ENCODE results near the gene RAB12. TPM values are rescaled to one million over a fixed set of nuclear protein-coding genes. Genes with fewer than 3 reads are reported as not detected.
A peak's percentile ranks its signal among the peaks of the same experiment; 100 is the strongest.

RAB12 gene
- total and polyA plus RNA-seq, 5 donors from 2014 or later, result 0.32 to 19.4 (median 0.46) TPM; not detected in 2

- H3K4me3 ChIP-seq (ENCODE audit: low read depth, low read length), result no peak overlapping the region
- Mint-ChIP-seq H3K9me3 (peaks cover 0 to 4% (median 0%) of the 10 kb centered on the region in 7 donors), H3K4me3 (no peak overlapping the region), H3K27ac (no peak overlapping the region), H3K27me3 (peaks cover 16% of the 10 kb centered on the region), H3K4me1 (no peaks in the 10 kb centered on the region), H3K36me3 (no peaks in the 10 kb centered on the region)
- H3K9me3 ChIP-seq (ENCODE audit: control insufficient read depth in 2 of 2, low read length in 2 of 2), result no peaks in the 10 kb centered on the region
- no peaks in the 10 kb centered on the region for H3K4me1 ChIP-seq (ENCODE audit: control insufficient read depth, insufficient read depth, low read length, poor library complexity, severe bottlenecking)
- H3K36me3 ChIP-seq (ENCODE audit: control insufficient read depth, insufficient read depth, low read length), result no peaks in the 10 kb centered on the region
- no peak for DNase-seq
- no peaks in the 10 kb centered on the region for H3K27me3 ChIP-seq (ENCODE audit: control insufficient read depth, insufficient read depth, low read length)
- no peak overlapping the region for H3K27ac ChIP-seq (ENCODE audit: insufficient read depth, low read length, poor library complexity, severe bottlenecking)
- no peak for ATAC-seq (ENCODE audit: low read depth in 2 of 2)
Measured at GRCh38 chr18:8584798-8585197, 24.4 kb upstream of the RAB12 start.

GRCh38 chr18:8586941-8587340, 22.3 kb upstream of the RAB12 start:
- Mint-ChIP-seq H3K9me3 (peaks cover 0 to 5% (median 0%) of the 10 kb centered on the region in 7 donors), H3K4me1 (no peaks in the 10 kb centered on the region), H3K27ac (no peak overlapping the region), H3K4me3 (no peak overlapping the region), H3K36me3 (no peaks in the 10 kb centered on the region), H3K27me3 (peaks cover 20% of the 10 kb centered on the region)
- Histone ChIP-seq H3K4me1 (ENCODE audit: control insufficient read depth, insufficient read depth, low read length, poor library complexity, severe bottlenecking) (no peaks in the 10 kb centered on the region), H3K36me3 (ENCODE audit: control insufficient read depth, insufficient read depth, low read length) (no peaks in the 10 kb centered on the region), H3K27ac (ENCODE audit: insufficient read depth, low read length, poor library complexity, severe bottlenecking) (no peak overlapping the region), H3K9me3 (ENCODE audit: control insufficient read depth in 2 of 2, low read length in 2 of 2) (no peaks in the 10 kb centered on the region), H3K27me3 (ENCODE audit: control insufficient read depth, insufficient read depth, low read length) (no peaks in the 10 kb centered on the region), H3K4me3 (ENCODE audit: low read depth, low read length) (no peak overlapping the region)
- DNase-seq (no peak), ATAC-seq (ENCODE audit: low read depth in 2 of 2) (no peak)

GRCh38 chr18:8595445-8595844, 13.8 kb upstream of the RAB12 start:
- Histone ChIP-seq H3K9me3 (ENCODE audit: control insufficient read depth in 2 of 2, low read length in 2 of 2) (no peaks in the 10 kb centered on the region), H3K36me3 (ENCODE audit: control insufficient read depth, insufficient read depth, low read length) (no peaks in the 10 kb centered on the region), H3K4me1 (ENCODE audit: control insufficient read depth, insufficient read depth, low read length, poor library complexity, severe bottlenecking) (no peaks in the 10 kb centered on the region), H3K27me3 (ENCODE audit: control insufficient read depth, insufficient read depth, low read length) (peaks cover 8% of the 10 kb centered on the region), H3K27ac (ENCODE audit: insufficient read depth, low read length, poor library complexity, severe bottlenecking) (no peak overlapping the region), H3K4me3 (ENCODE audit: low read depth, low read length) (no peak overlapping the region)
- DNase-seq, result no peak
- H3K4me3 Mint-ChIP-seq, result no peak overlapping the region
- peaks cover 22% of the 10 kb centered on the region for H3K27me3 Mint-ChIP-seq
- no peaks in the 10 kb centered on the region for H3K4me1 Mint-ChIP-seq
- no peak overlapping the region for H3K27ac Mint-ChIP-seq
- no peak for ATAC-seq (ENCODE audit: low read depth in 2 of 2)
- no peaks in the 10 kb centered on the region for H3K36me3 Mint-ChIP-seq
- H3K9me3 Mint-ChIP-seq, result peaks cover 0 to 3% (median 0%) of the 10 kb centered on the region in 7 donors

GRCh38 chr18:8601277-8602032, 7.8 kb upstream of the RAB12 start:
- H3K27me3 ChIP-seq (ENCODE audit: control insufficient read depth, insufficient read depth, low read length), result peaks cover 18% of the 10 kb centered on the region
- H3K27ac Mint-ChIP-seq, result peak overlapping the region in 1 of 3 donors; percentile 3
- no peaks in the 10 kb centered on the region for H3K4me1 ChIP-seq (ENCODE audit: control insufficient read depth, insufficient read depth, low read length, poor library complexity, severe bottlenecking)
- peak overlapping the region in 1 of 4 donors; percentile 11 for H3K4me3 Mint-ChIP-seq
- DNase-seq, result no peak
- H3K27me3 Mint-ChIP-seq, result peaks cover 54% of the 10 kb centered on the region
- ATAC-seq (ENCODE audit: low read depth in 2 of 2), result peak in 1 of 2 donors; percentile 43
- no peak overlapping the region for H3K4me3 ChIP-seq (ENCODE audit: low read depth, low read length)
- H3K9me3 Mint-ChIP-seq, result peaks cover 0 to 3% (median 0%) of the 10 kb centered on the region in 7 donors
- no peaks in the 10 kb centered on the region for H3K9me3 ChIP-seq (ENCODE audit: control insufficient read depth in 2 of 2, low read length in 2 of 2)
- no peaks in the 10 kb centered on the region for H3K36me3 Mint-ChIP-seq
- H3K4me1 Mint-ChIP-seq, result peaks cover 5 to 7% (median 7%) of the 10 kb centered on the region in 4 donors
- H3K27ac ChIP-seq (ENCODE audit: insufficient read depth, low read length, poor library complexity, severe bottlenecking), result no peak overlapping the region
- no peaks in the 10 kb centered on the region for H3K36me3 ChIP-seq (ENCODE audit: control insufficient read depth, insufficient read depth, low read length)

- Mint-ChIP-seq H3K36me3 (no peaks in the 10 kb centered on the region), H3K27ac (no peak overlapping the region)
Measured at GRCh38 chr18:8602040-8602439, 7.2 kb upstream of the RAB12 start.

GRCh38 chr18:8602557-8602956, 6.7 kb upstream of the RAB12 start:
- Histone ChIP-seq H3K27me3 (ENCODE audit: control insufficient read depth, insufficient read depth, low read length) (peaks cover 19% of the 10 kb centered on the region), H3K27ac (ENCODE audit: insufficient read depth, low read length, poor library complexity, severe bottlenecking) (no peak overlapping the region), H3K4me1 (ENCODE audit: control insufficient read depth, insufficient read depth, low read length, poor library complexity, severe bottlenecking) (no peaks in the 10 kb centered on the region), H3K4me3 (ENCODE audit: low read depth, low read length) (no peak overlapping the region), H3K9me3 (ENCODE audit: control insufficient read depth in 2 of 2, low read length in 2 of 2) (no peaks in the 10 kb centered on the region), H3K36me3 (ENCODE audit: control insufficient read depth, insufficient read depth, low read length) (no peaks in the 10 kb centered on the region)
- Mint-ChIP-seq H3K36me3 (no peaks in the 10 kb centered on the region), H3K27me3 (peaks cover 60% of the 10 kb centered on the region), H3K27ac (no peak overlapping the region), H3K4me3 (no peak overlapping the region), H3K4me1 (peaks cover 5 to 9% (median 7%) of the 10 kb centered on the region in 4 donors), H3K9me3 (peaks cover 0 to 3% (median 0%) of the 10 kb centered on the region in 7 donors)
- DNase-seq, result no peak
- ATAC-seq (ENCODE audit: low read depth in 2 of 2), result no peak

More at GRCh38 chr18:8602040-8602439, 7.2 kb upstream of the RAB12 start:
- Histone ChIP-seq H3K4me3 (ENCODE audit: low read depth, low read length) (no peak overlapping the region), H3K36me3 (ENCODE audit: control insufficient read depth, insufficient read depth, low read length) (no peaks in the 10 kb centered on the region), H3K9me3 (ENCODE audit: control insufficient read depth in 2 of 2, low read length in 2 of 2) (no peaks in the 10 kb centered on the region), H3K27ac (ENCODE audit: insufficient read depth, low read length, poor library complexity, severe bottlenecking) (no peak overlapping the region), H3K27me3 (ENCODE audit: control insufficient read depth, insufficient read depth, low read length) (peaks cover 18% of the 10 kb centered on the region), H3K4me1 (ENCODE audit: control insufficient read depth, insufficient read depth, low read length, poor library complexity, severe bottlenecking) (no peaks in the 10 kb centered on the region)
- H3K9me3 Mint-ChIP-seq, result peaks cover 0 to 3% (median 0%) of the 10 kb centered on the region in 7 donors
- H3K4me3 Mint-ChIP-seq, result peak overlapping the region in 1 of 4 donors; percentile 11
- peaks cover 5 to 7% (median 7%) of the 10 kb centered on the region in 4 donors for H3K4me1 Mint-ChIP-seq
- ATAC-seq (ENCODE audit: low read depth in 2 of 2), result no peak
- peaks cover 57% of the 10 kb centered on the region for H3K27me3 Mint-ChIP-seq
- DNase-seq, result no peak

- Histone ChIP-seq H3K27me3 (ENCODE audit: control insufficient read depth, insufficient read depth, low read length) (peaks cover 18% of the 10 kb centered on the region), H3K4me1 (ENCODE audit: control insufficient read depth, insufficient read depth, low read length, poor library complexity, severe bottlenecking) (peaks cover 8% of the 10 kb centered on the region), H3K9me3 (ENCODE audit: control insufficient read depth in 2 of 2, low read length in 2 of 2) (no peaks in the 10 kb centered on the region), H3K4me3 (ENCODE audit: low read depth, low read length) (peak overlapping the region; percentile 60), H3K27ac (ENCODE audit: insufficient read depth, low read length, poor library complexity, severe bottlenecking) (no peak overlapping the region), H3K36me3 (ENCODE audit: control insufficient read depth, insufficient read depth, low read length) (no peaks in the 10 kb centered on the region)
- Mint-ChIP-seq H3K4me1 (peaks cover 9 to 20% (median 17%) of the 10 kb centered on the region in 4 donors), H3K36me3 (no peaks in the 10 kb centered on the region), H3K27ac (peak overlapping the region in 2 of 3 donors; percentile 54 to 69), H3K9me3 (peaks cover 0 to 3% (median 0%) of the 10 kb centered on the region in 7 donors), H3K4me3 (peak overlapping the region; percentile 15 to 72 (median 52)), H3K27me3 (peaks cover 67% of the 10 kb centered on the region)
- ATAC-seq (ENCODE audit: low read depth in 2 of 2), result no peak
- no peak for DNase-seq
Measured at GRCh38 chr18:8603663-8604520, 5.3 kb upstream of the RAB12 start.

Measured in CD4-positive, CD25-positive, alpha-beta regulatory T cell (primary cell).